T-helper 1 cell treated with Interleukin-12 subunit alpha and Interleukin-12 subunit beta and Interleukin-4 antibody, amounts not matched to agents 30 ng/mL and 1 ng/mL, for 36 hours (primary cell): ENCODE data around the gene KRTAP4-9. TPM values are rescaled to one million over a fixed set of nuclear protein-coding genes. Genes with fewer than 3 reads are reported as not detected.
"Not testable (repeated sequence)": the region's sequence is repeated elsewhere in the genome, so short reads cannot be mapped to it uniquely, and the experiment has no call there.

Experiments
- intact Hi-C: fragments of 100-400 bp; cut with micrococcal nuclease; formaldehyde crosslinking; loops from one replicate; pipeline ENCODE4 v1.15.1; 2024
- total RNA-seq: library from RNA; stranded (reverse); gene quantifications from 2 replicates; pipeline ENCODE4 v1.2.3, GENCODE V29; 2022

Gene KRTAP4-9
- total RNA-seq, result not detected in 2 replicates

DNA sequence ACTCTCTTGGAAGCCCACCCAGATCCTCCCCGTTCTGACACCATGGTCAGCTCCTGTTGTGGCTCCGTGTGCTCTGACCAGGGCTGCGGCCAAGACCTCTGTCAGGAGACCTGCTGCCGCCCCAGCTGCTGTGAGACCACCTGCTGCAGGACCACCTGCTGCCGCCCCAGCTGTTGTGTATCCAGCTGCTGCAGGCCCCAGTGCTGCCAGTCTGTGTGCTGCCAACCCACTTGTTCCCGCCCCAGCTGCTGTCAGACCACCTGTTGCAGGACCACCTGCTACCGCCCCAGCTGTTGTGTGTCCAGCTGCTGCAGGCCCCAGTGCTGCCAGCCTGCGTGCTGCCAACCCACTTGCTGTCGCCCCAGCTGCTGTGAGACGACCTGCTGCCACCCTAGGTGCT, at the start of gene KRTAP4-9:
TSS of gene KRTAP4-9 (plus strand) at position 43 of the 400 bp plus-strand sequence. CDS start at position 43, 0 bp downstream.
- intact Hi-C loops, result not testable (repeated sequence)

DNA sequence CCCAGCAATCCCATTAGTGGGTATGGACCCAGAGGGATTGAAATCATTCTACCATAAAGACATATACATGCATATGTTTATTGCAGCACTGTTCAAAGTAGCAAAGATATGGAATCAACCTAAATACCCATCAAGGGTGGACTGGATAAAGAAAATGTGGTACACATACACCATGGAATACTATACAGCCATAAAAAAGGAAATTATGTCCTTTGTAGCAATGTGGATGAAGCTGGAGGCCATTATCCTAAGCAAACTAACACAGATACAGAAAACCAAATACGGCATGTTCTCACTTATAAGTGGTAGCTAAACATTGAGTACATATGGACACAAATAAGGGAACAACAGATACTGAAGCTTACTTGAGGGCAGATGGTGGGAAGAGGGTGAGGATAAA, 47.6 kb upstream of the KRTAP4-9 start:
- intact Hi-C loops, result no loop called here

GRCh38 chr17:41058741-41059140, 46.4 kb upstream of the KRTAP4-9 start:
- intact Hi-C loops, result no loop called here

- intact Hi-C loops, result not testable (repeated sequence)
Measured at GRCh38 chr17:41059276-41060051, 45.7 kb upstream of the KRTAP4-9 start.

DNA sequence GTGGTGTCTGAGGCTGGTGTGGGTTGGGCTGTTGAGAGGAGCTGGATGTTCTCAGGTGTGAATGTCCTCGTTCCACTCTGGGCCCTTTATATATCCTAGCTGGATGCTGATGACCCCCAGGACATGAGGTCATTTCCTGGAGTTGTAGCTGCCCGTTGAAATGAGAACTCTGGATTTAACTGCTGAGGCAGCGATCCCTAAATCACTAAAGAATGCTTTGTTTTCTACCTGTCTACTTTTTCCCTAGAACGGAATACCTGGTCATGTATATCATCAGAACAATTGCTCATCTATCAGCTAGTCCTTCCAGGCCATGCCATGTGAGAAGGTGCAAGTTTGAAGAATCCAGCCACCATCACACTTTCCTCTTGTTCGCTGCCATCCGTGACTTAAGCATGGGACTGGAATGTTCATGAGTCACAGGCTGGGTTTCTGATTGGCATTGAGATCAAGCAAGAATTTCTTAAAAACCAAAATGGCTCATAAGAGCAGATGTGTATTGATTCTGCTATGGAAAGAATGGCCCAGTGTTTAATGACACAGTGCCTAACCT, 45.1 kb upstream of the KRTAP4-9 start, which contains the start of gene KRTAP2-3:
TSS of gene KRTAP2-3 (minus strand) at position 63 of the 553 bp plus-strand sequence. CDS start 64 bp downstream, outside the sequence.
- intact Hi-C loops, result no loop called here

DNA sequence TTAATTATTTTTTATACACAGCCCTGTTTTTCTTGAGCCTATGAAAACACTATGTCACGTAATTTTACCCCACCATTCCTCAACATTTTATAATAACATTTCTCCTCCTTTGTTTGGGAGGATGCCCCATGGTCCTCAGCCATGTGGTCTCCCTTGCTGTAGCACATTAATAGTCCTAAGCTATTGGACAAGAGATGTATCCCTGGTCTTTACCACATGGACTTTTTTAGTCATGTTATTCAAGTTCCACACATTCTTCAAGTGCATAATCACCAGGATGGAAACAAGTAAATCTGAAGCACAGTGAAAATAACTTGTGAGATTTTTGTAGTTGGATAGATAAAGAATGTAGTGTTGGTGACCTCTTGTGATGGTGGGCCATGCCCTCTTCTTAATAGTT, 43.2 kb upstream of the KRTAP4-9 start:
- intact Hi-C loops, result no loop called here

GRCh38 chr17:41063449-41063848, 41.7 kb upstream of the KRTAP4-9 start:
- intact Hi-C loops, result no loop called here

DNA sequence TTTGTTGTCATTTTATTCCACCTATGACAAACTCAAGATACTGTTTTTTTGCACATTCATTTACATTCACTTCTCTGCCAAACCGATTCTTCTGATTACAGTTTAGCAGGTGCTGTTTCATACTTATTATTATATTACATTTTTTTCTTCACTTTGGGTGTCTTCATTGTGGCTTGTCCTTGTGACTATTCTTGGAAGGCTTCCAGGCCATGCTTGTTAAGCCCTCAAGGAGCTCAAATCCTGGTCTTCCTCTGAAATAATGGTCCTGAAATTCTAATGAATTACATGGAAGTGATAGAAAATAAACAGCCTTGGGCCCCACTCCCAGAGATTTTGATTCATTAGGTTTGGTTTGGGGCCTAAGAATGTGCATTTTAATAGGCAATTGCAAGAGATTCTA, 40.9 kb upstream of the KRTAP4-9 start:
- intact Hi-C loops, result no loop called here

DNA sequence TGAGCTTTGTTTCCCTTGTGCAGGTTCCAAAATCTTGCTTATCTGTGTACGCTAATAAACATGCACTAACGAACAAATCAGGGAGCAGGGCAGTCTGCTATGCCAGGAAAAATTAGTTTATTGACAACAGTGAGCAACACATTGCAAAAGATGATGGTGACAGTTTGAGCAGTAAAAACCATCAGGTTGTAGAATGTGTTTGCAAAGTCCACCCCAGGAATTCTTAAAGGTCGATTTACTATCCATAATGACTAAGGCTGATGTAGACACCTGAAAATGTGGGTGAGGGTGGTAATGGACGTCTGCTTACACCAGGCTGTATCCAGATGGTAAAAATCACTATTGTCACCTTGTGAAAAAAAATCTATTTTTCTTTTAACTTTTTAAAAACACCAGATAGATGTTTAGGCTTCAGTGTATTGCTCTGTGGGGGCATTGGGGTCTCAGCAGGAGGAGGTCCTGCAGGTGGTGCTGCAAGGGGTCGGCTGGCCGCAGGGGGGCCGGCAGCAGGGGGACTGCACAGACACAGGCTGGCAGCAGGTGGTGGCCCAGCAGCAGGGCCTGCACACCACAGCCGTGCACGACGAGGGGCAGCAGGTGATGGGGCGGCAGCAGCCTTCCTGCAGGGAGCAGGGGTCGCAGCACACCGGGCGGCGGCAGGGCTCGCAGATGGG, 40.0 kb upstream of the KRTAP4-9 start:
- intact Hi-C loops, result not testable (repeated sequence)

GRCh38 chr17:41065829-41066624, 39.2 kb upstream of the KRTAP4-9 start, which contains the start of gene KRTAP2-4:
TSS of gene KRTAP2-4 (minus strand) at chr17:41065879. CDS start at chr17:41065845, 34 bp downstream.
- intact Hi-C loops, result no loop called here

DNA sequence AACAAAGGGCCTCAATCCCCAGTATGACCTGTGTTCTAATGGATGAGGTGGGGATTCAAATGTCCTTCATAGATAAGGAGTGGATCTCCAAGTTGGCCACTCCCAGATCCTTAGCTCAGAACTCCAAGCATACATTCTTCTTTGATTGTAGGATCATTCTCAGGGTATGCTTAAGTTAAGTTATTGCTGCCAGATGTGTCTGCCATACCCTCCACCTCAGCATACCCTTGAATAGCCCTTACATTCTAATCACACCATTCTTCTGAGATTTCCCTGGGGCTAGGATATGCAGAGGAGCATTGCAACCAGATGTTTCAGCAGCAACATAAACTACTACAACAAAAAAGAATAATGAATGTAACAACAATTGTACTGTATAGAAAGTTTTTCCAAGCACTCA, 37.9 kb upstream of the KRTAP4-9 start:
- intact Hi-C loops, result no loop called here

GRCh38 chr17:41069031-41069430, 36.2 kb upstream of the KRTAP4-9 start:
- intact Hi-C loops, result no loop called here

GRCh38 chr17:41071606-41072360, 33.4 kb upstream of the KRTAP4-9 start:
- intact Hi-C loops, result no loop called here

DNA sequence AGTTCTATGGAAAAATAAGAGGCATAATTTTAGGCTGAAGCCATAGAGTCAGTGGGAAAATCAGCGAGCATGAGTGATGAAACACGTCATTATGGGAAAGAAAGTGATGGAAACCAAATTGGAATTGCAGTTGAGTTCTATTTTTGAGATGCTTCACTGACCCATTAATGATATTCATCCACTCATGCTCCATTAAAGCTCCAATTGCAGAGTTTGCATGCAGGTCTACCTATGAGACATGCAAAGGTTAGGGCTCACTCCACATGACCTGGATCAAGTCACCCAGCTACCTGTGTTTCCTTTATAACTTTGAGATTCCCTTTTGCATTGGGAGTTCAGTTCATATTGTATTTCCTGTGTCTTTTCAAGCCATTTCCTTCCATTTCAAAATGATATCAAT, 31.5 kb upstream of the KRTAP4-9 start:
- intact Hi-C loops, result no loop called here

- intact Hi-C loops, result no loop called here
Measured at GRCh38 chr17:41076788-41077187, 28.4 kb upstream of the KRTAP4-9 start.

GRCh38 chr17:41082626-41083025, 22.6 kb upstream of the KRTAP4-9 start:
- intact Hi-C loops, result no loop called here

GRCh38 chr17:41083427-41083826, 21.8 kb upstream of the KRTAP4-9 start:
- intact Hi-C loops, result not testable (repeated sequence)

GRCh38 chr17:41084100-41084856, 20.9 kb upstream of the KRTAP4-9 start, which contains the start of gene KRTAP4-7:
TSS of gene KRTAP4-7 (plus strand) at chr17:41084150. CDS start at chr17:41084207, 57 bp downstream.
- intact Hi-C loops, result loop anchor here (2.0 kb wide), 1 partner anchor 55 kb away; no protein-coding TSS in a partner anchor

DNA sequence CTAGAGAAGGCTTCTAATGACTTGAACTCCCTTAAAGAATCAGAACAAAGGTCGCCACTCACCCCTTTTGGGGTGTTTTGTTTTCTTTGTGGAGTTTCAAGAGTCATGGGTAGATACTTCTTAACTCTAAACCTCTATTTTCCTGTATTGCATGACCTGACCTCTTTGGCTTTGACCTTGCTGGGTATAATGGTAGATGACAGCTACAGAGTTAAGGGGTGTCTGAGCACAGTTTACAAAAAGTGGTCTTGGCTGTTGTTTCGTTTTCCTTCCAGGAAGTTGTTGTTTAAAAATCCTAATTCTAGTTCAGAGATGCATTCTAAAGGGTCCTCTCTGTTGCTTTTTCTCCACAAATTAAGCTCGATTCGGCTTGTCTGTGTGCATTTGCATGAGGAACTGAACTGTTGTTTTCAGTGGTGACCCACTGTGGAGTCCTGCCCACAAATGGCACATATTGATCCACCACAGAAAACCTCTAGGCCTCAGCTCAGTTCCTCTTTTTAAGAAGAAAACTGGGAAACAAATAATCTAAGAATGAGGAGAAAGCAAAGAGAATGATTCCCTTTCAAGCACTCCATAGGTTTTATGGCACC, 16.3 kb upstream of the KRTAP4-9 start:
- intact Hi-C loops, result not testable (repeated sequence)
